MG63 (cell line): ENCODE data around the gene TRIM10. TPM values are rescaled to one million over a fixed set of nuclear protein-coding genes. Genes with fewer than 3 reads are reported as not detected.
"Not testable (repeated sequence)": the region's sequence is repeated elsewhere in the genome, so short reads cannot be mapped to it uniquely, and the experiment has no call there.

Experiments used
- DNase-seq: peaks from one replicate; pipeline ENCODE4 v3.0.0-alpha.2; 2020
- H3K27me3 ChIP-seq: fragments of 250-450 bp; sonication (Bioruptor Pico); 2 replicates; pipeline ENCODE4 v1.5.1; 2020; ENCODE audit warnings: mild to moderate bottlenecking, moderate library complexity
- H3K36me3 ChIP-seq: fragments of 250-450 bp; sonication (Bioruptor Pico); 2 replicates; pipeline ENCODE4 v1.5.1; 2020; ENCODE audit warnings: mild to moderate bottlenecking, moderate library complexity
- H3K4me3 ChIP-seq: fragments of 250-450 bp; sonication (Bioruptor Pico); 2 replicates; pipeline ENCODE4 v1.5.1; 2020; ENCODE audit warnings: mild to moderate bottlenecking, moderate library complexity
- H3K9me3 ChIP-seq: fragments of 250-450 bp; sonication (Bioruptor Pico); 2 replicates; pipeline ENCODE4 v1.5.1; 2020; ENCODE audit warnings: mild to moderate bottlenecking, moderate library complexity
- total RNA-seq: library from RNA; depleted of rRNA; stranded (reverse); fragments of >200 nt; shearing (Covaris generic); gene quantifications from 2 replicates; pipeline ENCODE4 v1.2.3, GENCODE V29; 2014; ENCODE audit warnings: low replicate concordance; rRNA removed

TRIM10 gene
- total RNA-seq, 1 experiment from 2014 or later = not detected

- Histone ChIP-seq H3K36me3 (no peaks in the 10 kb centered on the region), H3K27me3 (no peaks in the 10 kb centered on the region), H3K4me3 (no peak overlapping the region), H3K9me3 (no peaks in the 10 kb centered on the region)
- no peak for DNase-seq
Observed at GRCh38 chr6:30121446-30122366, 39.3 kb downstream of the TRIM10 start.

GRCh38 chr6:30118691-30119090 is 42.3 kb downstream of the TRIM10 start:
- H3K36me3 ChIP-seq, DNase-seq, H3K9me3 ChIP-seq: not testable (repeated sequence)

GRCh38 chr6:30116724-30117123 is 44.3 kb downstream of the TRIM10 start:
- H3K9me3 ChIP-seq = no peaks in the 10 kb centered on the region
- DNase-seq = no peak
- H3K27me3 ChIP-seq = no peaks in the 10 kb centered on the region
- no peaks in the 10 kb centered on the region for H3K36me3 ChIP-seq
- no peak overlapping the region for H3K4me3 ChIP-seq

More at GRCh38 chr6:30118691-30119090, 42.3 kb downstream of the TRIM10 start:
- not testable (repeated sequence) for H3K4me3 ChIP-seq, H3K27me3 ChIP-seq

GRCh38 chr6:30113841-30114240 is 47.2 kb downstream of the TRIM10 start:
- Histone ChIP-seq H3K4me3 (no peak overlapping the region), H3K27me3 (no peaks in the 10 kb centered on the region), H3K36me3 (no peaks in the 10 kb centered on the region), H3K9me3 (no peaks in the 10 kb centered on the region)
- no peak for DNase-seq

- no peaks in the 10 kb centered on the region for H3K36me3 ChIP-seq
- no peak for DNase-seq
- H3K4me3 ChIP-seq = no peak within 1 kb of the TSS
- H3K27me3 ChIP-seq = no peaks in the 10 kb centered on the region
- no peaks in the 10 kb centered on the region for H3K9me3 ChIP-seq
Observed at GRCh38 chr6:30113003-30113759, 47.8 kb downstream of the TRIM10 start, which contains the start of gene TRIM31. Gene TRIM31, minus strand, starts transcription at chr6:30113090. Its CDS starts 285 bp downstream, at chr6:30112805.

GRCh38 chr6:30112402-30112994 is 48.5 kb downstream of the TRIM10 start:
- Histone ChIP-seq H3K36me3 (no peaks in the 10 kb centered on the region), H3K27me3 (no peaks in the 10 kb centered on the region), H3K4me3 (no peak overlapping the region), H3K9me3 (no peaks in the 10 kb centered on the region)
- DNase-seq = no peak

- no peak for DNase-seq
- H3K27me3 ChIP-seq = no peaks in the 10 kb centered on the region
Observed at GRCh38 chr6:30111266-30111856, 49.6 kb downstream of the TRIM10 start.

GRCh38 chr6:30104661-30105060 is 56.4 kb downstream of the TRIM10 start:
- Histone ChIP-seq H3K36me3 (no peaks in the 10 kb centered on the region), H3K27me3 (no peaks in the 10 kb centered on the region; the same call in 1 of the 2 replicates), H3K4me3 (no peak overlapping the region), H3K9me3 (no peaks in the 10 kb centered on the region)
- DNase-seq = no peak

More at GRCh38 chr6:30111266-30111856, 49.6 kb downstream of the TRIM10 start:
- Histone ChIP-seq H3K4me3 (no peak overlapping the region), H3K9me3 (no peaks in the 10 kb centered on the region), H3K36me3 (no peaks in the 10 kb centered on the region)

- Histone ChIP-seq H3K27me3 (peaks cover 2% of the 10 kb centered on the region; the same call in 1 of the 2 replicates), H3K9me3 (no peaks in the 10 kb centered on the region), H3K4me3 (no peak overlapping the region), H3K36me3 (no peaks in the 10 kb centered on the region)
- DNase-seq = no peak
Observed at GRCh38 chr6:30103872-30104179, 57.2 kb downstream of the TRIM10 start.

- DNase-seq = peak; percentile 65
- peak overlapping the region; percentile 36 for H3K4me3 ChIP-seq
- H3K27me3 ChIP-seq = peaks cover 2% of the 10 kb centered on the region; the same call in 1 of the 2 replicates
- no peaks in the 10 kb centered on the region for H3K9me3 ChIP-seq
- H3K36me3 ChIP-seq = no peaks in the 10 kb centered on the region
Observed at GRCh38 chr6:30102970-30103871, 57.8 kb downstream of the TRIM10 start.

- Histone ChIP-seq H3K27me3 (peaks cover 2% of the 10 kb centered on the region; the same call in 1 of the 2 replicates), H3K9me3 (no peaks in the 10 kb centered on the region), H3K4me3 (peak overlapping the region; percentile 40), H3K36me3 (no peaks in the 10 kb centered on the region)
- peak; percentile 16 for DNase-seq
Observed at GRCh38 chr6:30102414-30102969, 58.5 kb downstream of the TRIM10 start.

Other genes with a start within 250 kb of the TRIM10 start
- 139 and 315 TPM in 2 replicates for gene HLA-A, start 218.7 kb downstream of the TRIM10 start, total RNA-seq
- 24.3 and 32.9 TPM in 2 replicates for gene POLR1H, start 99.9 kb downstream of the TRIM10 start, total RNA-seq
- 20.2 and 47.2 TPM in 2 replicates for gene PPP1R11, start 94.0 kb downstream of the TRIM10 start, total RNA-seq
- not detected in 2 replicates for gene RNF39, start 85.4 kb downstream of the TRIM10 start, total RNA-seq
- not detected in 2 replicates for gene TRIM31, start 48.1 kb downstream of the TRIM10 start, total RNA-seq
- not detected in 2 replicates for gene TRIM40, start 25.1 kb downstream of the TRIM10 start, total RNA-seq
- not detected in 2 replicates for gene TRIM15, start 2.3 kb upstream of the TRIM10 start, total RNA-seq
- 44.3 and 60.7 TPM in 2 replicates for gene TRIM26, start 52.2 kb upstream of the TRIM10 start, total RNA-seq
- 7.6 and 9.3 TPM in 2 replicates for gene TRIM39, start 165.7 kb upstream of the TRIM10 start, total RNA-seq
- 41.8 and 52.0 TPM in 2 replicates for gene RPP21, start 183.9 kb upstream of the TRIM10 start, total RNA-seq